ENCODE measurements around the gene BOC.

Gene BOC

GRCh38 chr3:113249601-113250000 is 38.2 kb downstream of the BOC start:
- Histone ChIP-seq H3K4me3 (ENCODE audit: control insufficient read depth in 1 of 7, extremely low read depth in 1 of 7, insufficient read depth in 4 of 7, low read depth in 2 of 7, low read length in 6 of 7) (no peak overlapping the region), H3K36me3 (ENCODE audit: control insufficient read depth in 4 of 4, insufficient read depth in 4 of 4, low read length in 3 of 4) (no peaks in the 10 kb centered on the region), H3K27ac (ENCODE audit: insufficient read depth in 1 of 2, low read depth in 1 of 2, low read length in 2 of 2, poor library complexity in 1 of 2, severe bottlenecking in 2 of 2) (no peak overlapping the region), H3K4me1 (ENCODE audit: control extremely low read depth in 1 of 4, control insufficient read depth in 4 of 4, insufficient read depth in 4 of 4, low read length in 3 of 4) (peaks cover 0 to 14% (median 0%) of the 10 kb centered on the region in 4 experiments), H3K9me3 (ENCODE audit: control extremely low read depth in 1 of 5, control insufficient read depth in 4 of 5, insufficient read depth in 2 of 5, low read depth in 1 of 5, low read length in 4 of 5) (no peaks in the 10 kb centered on the region), H3K27me3 (replicated peaks in 2 of 5; ENCODE audit: control insufficient read depth in 4 of 5, insufficient read depth in 5 of 5, low read length in 4 of 5) (no peaks in the 10 kb centered on the region)
- DNase-seq, result no peak
- POLR2A ChIA-PET, result no interaction called here
- WGBS (ENCODE audit: insufficient coverage), result 99% methylated on average over 8 of the region's 8 CpGs
- CTCF ChIA-PET, result no interaction called here

GRCh38 chr3:113250566-113250965 is 39.2 kb downstream of the BOC start:
- H3K4me1 ChIP-seq (ENCODE audit: control extremely low read depth in 1 of 4, control insufficient read depth in 4 of 4, insufficient read depth in 4 of 4, low read length in 3 of 4), result peaks cover 0 to 20% (median 0%) of the 10 kb centered on the region in 4 experiments

GRCh38 chr3:113251817-113252216 is 40.5 kb downstream of the BOC start:
- Histone ChIP-seq H3K36me3 (ENCODE audit: control insufficient read depth in 4 of 4, insufficient read depth in 4 of 4, low read length in 3 of 4) (no peaks in the 10 kb centered on the region), H3K27ac (ENCODE audit: insufficient read depth in 1 of 2, low read depth in 1 of 2, low read length in 2 of 2, poor library complexity in 1 of 2, severe bottlenecking in 2 of 2) (no peak overlapping the region), H3K27me3 (replicated peaks in 2 of 5; ENCODE audit: control insufficient read depth in 4 of 5, insufficient read depth in 5 of 5, low read length in 4 of 5) (no peaks in the 10 kb centered on the region), H3K4me1 (ENCODE audit: control extremely low read depth in 1 of 4, control insufficient read depth in 4 of 4, insufficient read depth in 4 of 4, low read length in 3 of 4) (peaks cover 0 to 16% (median 0%) of the 10 kb centered on the region in 4 experiments), H3K9me3 (ENCODE audit: control extremely low read depth in 1 of 5, control insufficient read depth in 4 of 5, insufficient read depth in 2 of 5, low read depth in 1 of 5, low read length in 4 of 5) (no peaks in the 10 kb centered on the region), H3K4me3 (ENCODE audit: control insufficient read depth in 1 of 7, extremely low read depth in 1 of 7, insufficient read depth in 4 of 7, low read depth in 2 of 7, low read length in 6 of 7) (no peak overlapping the region)
- WGBS (ENCODE audit: insufficient coverage), result 90% methylated on average over 4 of the region's 4 CpGs
- ChIA-PET CTCF (interaction anchor here (1.3 kb wide), 1 partner anchor 38 kb away, joined by 4 read pairs; no protein-coding TSS in a partner anchor), POLR2A (no interaction called here)
- no peak for DNase-seq

More at GRCh38 chr3:113250566-113250965, 39.2 kb downstream of the BOC start:
- ChIA-PET CTCF (no interaction called here), POLR2A (no interaction called here)
- H3K4me3 ChIP-seq (ENCODE audit: control insufficient read depth in 1 of 7, extremely low read depth in 1 of 7, insufficient read depth in 4 of 7, low read depth in 2 of 7, low read length in 6 of 7), result no peak overlapping the region
- H3K27ac ChIP-seq (ENCODE audit: insufficient read depth in 1 of 2, low read depth in 1 of 2, low read length in 2 of 2, poor library complexity in 1 of 2, severe bottlenecking in 2 of 2), result no peak overlapping the region
- H3K9me3 ChIP-seq (ENCODE audit: control extremely low read depth in 1 of 5, control insufficient read depth in 4 of 5, insufficient read depth in 2 of 5, low read depth in 1 of 5, low read length in 4 of 5), result no peaks in the 10 kb centered on the region
- H3K36me3 ChIP-seq (ENCODE audit: control insufficient read depth in 4 of 4, insufficient read depth in 4 of 4, low read length in 3 of 4), result no peaks in the 10 kb centered on the region
- H3K27me3 ChIP-seq (replicated peaks in 2 of 5; ENCODE audit: control insufficient read depth in 4 of 5, insufficient read depth in 5 of 5, low read length in 4 of 5), result no peaks in the 10 kb centered on the region
- 97% methylated on average over 14 of the region's 14 CpGs for WGBS (ENCODE audit: insufficient coverage)
- no peak for DNase-seq

GRCh38 chr3:113252553-113252952 is 41.2 kb downstream of the BOC start:
- Histone ChIP-seq H3K4me1 (ENCODE audit: control extremely low read depth in 1 of 4, control insufficient read depth in 4 of 4, insufficient read depth in 4 of 4, low read length in 3 of 4) (peaks cover 0 to 16% (median 0%) of the 10 kb centered on the region in 4 experiments), H3K27ac (ENCODE audit: insufficient read depth in 1 of 2, low read depth in 1 of 2, low read length in 2 of 2, poor library complexity in 1 of 2, severe bottlenecking in 2 of 2) (no peak overlapping the region), H3K27me3 (replicated peaks in 2 of 5; ENCODE audit: control insufficient read depth in 4 of 5, insufficient read depth in 5 of 5, low read length in 4 of 5) (no peaks in the 10 kb centered on the region), H3K9me3 (ENCODE audit: control extremely low read depth in 1 of 5, control insufficient read depth in 4 of 5, insufficient read depth in 2 of 5, low read depth in 1 of 5, low read length in 4 of 5) (no peaks in the 10 kb centered on the region), H3K36me3 (ENCODE audit: control insufficient read depth in 4 of 4, insufficient read depth in 4 of 4, low read length in 3 of 4) (no peaks in the 10 kb centered on the region), H3K4me3 (ENCODE audit: control insufficient read depth in 1 of 7, extremely low read depth in 1 of 7, insufficient read depth in 4 of 7, low read depth in 2 of 7, low read length in 6 of 7) (no peak overlapping the region)
- DNase-seq, result no peak
- POLR2A ChIA-PET, result no interaction called here
- 100% methylated on average over 1 of the region's 4 CpGs for WGBS (ENCODE audit: insufficient coverage)
- CTCF ChIA-PET, result interaction anchor here (1.3 kb wide), 1 partner anchor 37 kb away, joined by 4 read pairs; no protein-coding TSS in a partner anchor

- CTCF ChIA-PET, result no interaction called here
- Histone ChIP-seq H3K27ac (ENCODE audit: insufficient read depth in 1 of 2, low read depth in 1 of 2, low read length in 2 of 2, poor library complexity in 1 of 2, severe bottlenecking in 2 of 2) (no peak overlapping the region), H3K27me3 (replicated peaks in 2 of 5; ENCODE audit: control insufficient read depth in 4 of 5, insufficient read depth in 5 of 5, low read length in 4 of 5) (no peaks in the 10 kb centered on the region), H3K36me3 (ENCODE audit: control insufficient read depth in 4 of 4, insufficient read depth in 4 of 4, low read length in 3 of 4) (no peaks in the 10 kb centered on the region), H3K9me3 (ENCODE audit: control extremely low read depth in 1 of 5, control insufficient read depth in 4 of 5, insufficient read depth in 2 of 5, low read depth in 1 of 5, low read length in 4 of 5) (no peaks in the 10 kb centered on the region), H3K4me1 (ENCODE audit: control extremely low read depth in 1 of 4, control insufficient read depth in 4 of 4, insufficient read depth in 4 of 4, low read length in 3 of 4) (peaks cover 0 to 16% (median 0%) of the 10 kb centered on the region in 4 experiments), H3K4me3 (ENCODE audit: control insufficient read depth in 1 of 7, extremely low read depth in 1 of 7, insufficient read depth in 4 of 7, low read depth in 2 of 7, low read length in 6 of 7) (no peak overlapping the region)
- 100% methylated on average over 2 of the region's 3 CpGs for WGBS (ENCODE audit: insufficient coverage)
- POLR2A ChIA-PET, result no interaction called here
- DNase-seq, result no peak
Measured at GRCh38 chr3:113253702-113254101, 42.3 kb downstream of the BOC start.

- peaks cover 0 to 16% (median 0%) of the 10 kb centered on the region in 4 experiments for H3K4me1 ChIP-seq (ENCODE audit: control extremely low read depth in 1 of 4, control insufficient read depth in 4 of 4, insufficient read depth in 4 of 4, low read length in 3 of 4)
- CTCF ChIA-PET, result interaction anchor here (1.4 kb wide), 1 partner anchor 11 kb away, joined by 3 read pairs; no protein-coding TSS in a partner anchor
- 83% methylated on average over 7 of the region's 14 CpGs for WGBS (ENCODE audit: insufficient coverage)
Measured at GRCh38 chr3:113254171-113254947, 43.0 kb downstream of the BOC start.

GRCh38 chr3:113255100-113255853 is 43.9 kb downstream of the BOC start:
- Histone ChIP-seq H3K4me1 (ENCODE audit: control extremely low read depth in 1 of 4, control insufficient read depth in 4 of 4, insufficient read depth in 4 of 4, low read length in 3 of 4) (peaks cover 0 to 16% (median 0%) of the 10 kb centered on the region in 4 experiments), H3K9me3 (ENCODE audit: control extremely low read depth in 1 of 5, control insufficient read depth in 4 of 5, insufficient read depth in 2 of 5, low read depth in 1 of 5, low read length in 4 of 5) (no peaks in the 10 kb centered on the region), H3K36me3 (ENCODE audit: control insufficient read depth in 4 of 4, insufficient read depth in 4 of 4, low read length in 3 of 4) (no peaks in the 10 kb centered on the region), H3K27me3 (replicated peaks in 2 of 5; ENCODE audit: control insufficient read depth in 4 of 5, insufficient read depth in 5 of 5, low read length in 4 of 5) (no peaks in the 10 kb centered on the region), H3K4me3 (ENCODE audit: control insufficient read depth in 1 of 7, extremely low read depth in 1 of 7, insufficient read depth in 4 of 7, low read depth in 2 of 7, low read length in 6 of 7) (no peak overlapping the region), H3K27ac (ENCODE audit: insufficient read depth in 1 of 2, low read depth in 1 of 2, low read length in 2 of 2, poor library complexity in 1 of 2, severe bottlenecking in 2 of 2) (no peak overlapping the region)
- ChIA-PET POLR2A (no interaction called here), CTCF (interaction anchor here (1.4 kb wide), 1 partner anchor 10 kb away, joined by 3 read pairs; no protein-coding TSS in a partner anchor)
- DNase-seq, result no peak
- WGBS (ENCODE audit: insufficient coverage), result 92% methylated on average over 6 of the region's 7 CpGs

More at GRCh38 chr3:113254171-113254947, 43.0 kb downstream of the BOC start:
- Histone ChIP-seq H3K27me3 (replicated peaks in 2 of 5; ENCODE audit: control insufficient read depth in 4 of 5, insufficient read depth in 5 of 5, low read length in 4 of 5) (no peaks in the 10 kb centered on the region), H3K27ac (ENCODE audit: insufficient read depth in 1 of 2, low read depth in 1 of 2, low read length in 2 of 2, poor library complexity in 1 of 2, severe bottlenecking in 2 of 2) (no peak overlapping the region), H3K36me3 (ENCODE audit: control insufficient read depth in 4 of 4, insufficient read depth in 4 of 4, low read length in 3 of 4) (no peaks in the 10 kb centered on the region), H3K4me3 (ENCODE audit: control insufficient read depth in 1 of 7, extremely low read depth in 1 of 7, insufficient read depth in 4 of 7, low read depth in 2 of 7, low read length in 6 of 7) (no peak overlapping the region), H3K9me3 (ENCODE audit: control extremely low read depth in 1 of 5, control insufficient read depth in 4 of 5, insufficient read depth in 2 of 5, low read depth in 1 of 5, low read length in 4 of 5) (no peaks in the 10 kb centered on the region)
- POLR2A ChIA-PET, result no interaction called here
- DNase-seq, result peak in 1 of 3 donors; percentile 12

Measured in common myeloid progenitor, CD34-positive (primary cell).